PC-3 (cell line): ENCODE data around the gene RHBDD1. TPM values are rescaled to one million over a fixed set of nuclear protein-coding genes. Genes with fewer than 3 reads are reported as not detected.

Source experiments
- ATAC-seq: fragments of 200-7000 bp; cut with Tn5 transposase; 2 replicates; pipeline ENCODE4 v1.9.1; 2020; ENCODE audit warnings: mild to moderate bottlenecking, moderate library complexity
- BruUV-seq: library from RNA; stranded (reverse); fragments of 400-500 nt; replicated peaks from 2 replicates; lab custom pipeline; 2021; lab: Mats Ljungman, UMichigan
- CTCF ChIA-PET: fragments of 300-600 bp; sonication (Branson Sonifier 250); formaldehyde crosslinking; loops from one replicate; lab custom pipeline; 2022; ENCODE audit warnings: antibody characterized with exemption; lab: Charles Lee
- POLR2A ChIA-PET: fragments of 300-600 bp; sonication (Branson Sonifier 250); formaldehyde crosslinking; loops from one replicate; lab custom pipeline; 2022; ENCODE audit warnings: antibody characterized with exemption; ENCODE audit not compliant: unreplicated experiment; lab: Charles Lee
- DNase-seq: peaks from one replicate; pipeline ENCODE4 v3.0.0-alpha.2; 2015
- H2AFZ ChIP-seq: fragments of 300-600 bp; sonication (generic); 2 replicates; pipeline ENCODE4 v1.6.0; 2016; ENCODE audit warnings: antibody characterized with exemption, low read length
- H3F3A ChIP-seq: fragments of 300-600 bp; sonication (generic); one replicate; pipeline ENCODE4 v1.6.0; 2017; ENCODE audit warnings: antibody characterized with exemption, low read length, control low read depth, mild to moderate bottlenecking; ENCODE audit not compliant: unreplicated experiment
- H3K27ac ChIP-seq: fragments of 300-600 bp; sonication (generic); 2 replicates; pipeline ENCODE4 v1.5.1; 2016; ENCODE audit warnings: mild to moderate bottlenecking, low read length
- H3K27me3 ChIP-seq: fragments of 300-600 bp; sonication (generic); 2 replicates; pipeline ENCODE4 v1.6.1; 2016; ENCODE audit warnings: low read length, mixed read lengths
- H3K36me3 ChIP-seq: fragments of 300-600 bp; sonication (generic); 2 replicates; pipeline ENCODE4 v1.6.1; 2016; ENCODE audit warnings: low read depth, mixed run types, low read length, mixed read lengths
- H3K4me1 ChIP-seq: fragments of 300-600 bp; sonication (generic); 2 replicates; pipeline ENCODE4 v1.5.1; 2016; ENCODE audit warnings: low read length; ENCODE audit not compliant: insufficient read depth
- H3K4me2 ChIP-seq: fragments of 300-600 bp; sonication (generic); 2 replicates; pipeline ENCODE4 v1.6.0; 2016; ENCODE audit warnings: low read length
- H3K4me3 ChIP-seq: fragments of 300-600 bp; sonication (generic); 2 replicates; pipeline ENCODE4 v1.5.1; 2016; ENCODE audit warnings: mild to moderate bottlenecking, low read length, mixed read lengths
- H3K79me2 ChIP-seq: fragments of 300-600 bp; sonication (generic); 2 replicates; pipeline ENCODE4 v1.6.1; 2017; ENCODE audit warnings: low read length, mixed read lengths
- H3K9ac ChIP-seq: fragments of 300-600 bp; sonication (generic); 2 replicates; pipeline ENCODE4 v1.6.0; 2016; ENCODE audit warnings: mild to moderate bottlenecking, low read length
- H3K9me2 ChIP-seq: fragments of 300-600 bp; sonication (generic); replicated peaks from 2 replicates; pipeline ENCODE4 v1.6.1; 2016; ENCODE audit warnings: mixed run types, low read length, mixed read lengths
- H3K9me3 ChIP-seq: fragments of 300-600 bp; sonication (generic); 2 replicates; pipeline ENCODE4 v1.6.1; 2016; ENCODE audit warnings: low read length, mixed read lengths
- H4K20me1 ChIP-seq: fragments of 300-600 bp; sonication (generic); 2 replicates; pipeline ENCODE4 v1.6.1; 2016; ENCODE audit warnings: low read length, mixed read lengths
- EZH2 ChIP-seq: fragments of 300-600 bp; sonication (generic); IDR thresholded peaks from one replicate; pipeline ENCODE4 v1.6.1; 2017; ENCODE audit warnings: antibody characterized with exemption, mild to moderate bottlenecking, low read length; ENCODE audit not compliant: unreplicated experiment
- EZH2phosphoT487 ChIP-seq: fragments of 300-600 bp; sonication (generic); IDR thresholded peaks from 2 replicates; pipeline ENCODE4 v1.6.1; 2018; ENCODE audit warnings: mild to moderate bottlenecking, antibody characterized with exemption, low read length, borderline replicate concordance
- intact Hi-C: fragments of 100-400 bp; cut with micrococcal nuclease; formaldehyde crosslinking; loops from 2 replicates; pipeline ENCODE4 v1.9.0; 2023
- total RNA-seq: library from RNA; depleted of rRNA; stranded (reverse); fragments of >200 nt; gene quantifications from 2 replicates; pipeline ENCODE4 v1.2.3, GENCODE V29; 2014
- TF ChIP-seq, protein P1 (sequence below): fragments of 300-600 bp; sonication (generic); conservative IDR thresholded peaks from 2 replicates; pipeline ENCODE4 v1.5.1; 2017; ENCODE audit warnings: antibody characterized with exemption, low read depth, mild to moderate bottlenecking, low read length

Gene RHBDD1
- total RNA-seq, 1 experiment from 2014 or later = 9.1 TPM

DNA sequence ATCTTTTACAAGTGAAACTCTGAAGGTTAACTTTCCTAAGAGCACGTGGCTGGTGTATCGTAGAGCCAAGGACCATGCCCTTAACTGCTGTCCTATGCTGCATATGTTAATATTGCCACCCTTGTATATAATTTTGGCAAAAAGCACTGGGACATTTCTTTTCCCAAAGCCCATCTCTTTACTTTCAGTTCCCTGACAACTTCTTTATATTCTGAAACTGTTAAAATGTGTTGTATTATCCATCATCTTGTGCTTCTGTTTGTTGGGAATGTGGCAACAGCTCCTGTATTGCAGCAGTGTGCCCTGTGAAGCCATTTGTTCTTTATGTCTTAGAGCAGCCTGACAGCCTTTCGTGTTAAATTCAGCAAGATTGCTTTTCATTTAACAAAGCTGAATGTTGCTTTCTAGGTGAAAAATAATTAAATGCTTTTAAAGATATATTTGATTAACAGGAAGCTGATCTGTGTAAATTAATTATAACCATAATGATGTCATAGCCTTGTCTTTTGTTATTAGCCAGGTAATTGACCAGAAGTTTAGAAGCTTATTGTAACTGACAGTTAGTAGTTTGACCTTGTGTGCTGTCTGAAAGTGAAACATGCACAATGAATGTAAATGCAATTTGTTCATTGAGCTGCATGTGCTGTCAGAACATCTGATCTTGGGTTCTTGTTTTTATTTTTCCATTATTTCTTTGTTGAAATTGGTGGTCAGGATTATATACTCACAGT is 9.7 kb downstream of the RHBDD1 start:
- no peak overlapping the region for H2AFZ ChIP-seq
- POLR2A ChIA-PET = no interaction called here
- ATAC-seq (no peak), DNase-seq (no peak)
- H3K79me2 ChIP-seq = no peaks in the 10 kb centered on the region
- H3K9me3 ChIP-seq = no peaks in the 10 kb centered on the region
- intact Hi-C loops = no loop called here
- H3K4me2 ChIP-seq = no peak overlapping the region
- H3K9me2 ChIP-seq = no peaks in the 10 kb centered on the region
- H3F3A ChIP-seq = no peaks in the 10 kb centered on the region
- H3K36me3 ChIP-seq = no peaks in the 10 kb centered on the region
- no TSS peak for BruUV-seq
- no peaks in the 10 kb centered on the region for H4K20me1 ChIP-seq
- CTCF ChIA-PET = no interaction called here
- H3K27me3 ChIP-seq = no peaks in the 10 kb centered on the region
- TF ChIP-seq EZH2phosphoT487 = no peak
- TF ChIP-seq EZH2 = no peak
- TF ChIP-seq, protein P1, sequence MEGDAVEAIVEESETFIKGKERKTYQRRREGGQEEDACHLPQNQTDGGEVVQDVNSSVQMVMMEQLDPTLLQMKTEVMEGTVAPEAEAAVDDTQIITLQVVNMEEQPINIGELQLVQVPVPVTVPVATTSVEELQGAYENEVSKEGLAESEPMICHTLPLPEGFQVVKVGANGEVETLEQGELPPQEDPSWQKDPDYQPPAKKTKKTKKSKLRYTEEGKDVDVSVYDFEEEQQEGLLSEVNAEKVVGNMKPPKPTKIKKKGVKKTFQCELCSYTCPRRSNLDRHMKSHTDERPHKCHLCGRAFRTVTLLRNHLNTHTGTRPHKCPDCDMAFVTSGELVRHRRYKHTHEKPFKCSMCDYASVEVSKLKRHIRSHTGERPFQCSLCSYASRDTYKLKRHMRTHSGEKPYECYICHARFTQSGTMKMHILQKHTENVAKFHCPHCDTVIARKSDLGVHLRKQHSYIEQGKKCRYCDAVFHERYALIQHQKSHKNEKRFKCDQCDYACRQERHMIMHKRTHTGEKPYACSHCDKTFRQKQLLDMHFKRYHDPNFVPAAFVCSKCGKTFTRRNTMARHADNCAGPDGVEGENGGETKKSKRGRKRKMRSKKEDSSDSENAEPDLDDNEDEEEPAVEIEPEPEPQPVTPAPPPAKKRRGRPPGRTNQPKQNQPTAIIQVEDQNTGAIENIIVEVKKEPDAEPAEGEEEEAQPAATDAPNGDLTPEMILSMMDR = no peak
- no peaks in the 10 kb centered on the region for H3K4me1 ChIP-seq
- H3K9ac ChIP-seq = no peak overlapping the region
- no peak overlapping the region for H3K4me3 ChIP-seq
- H3K27ac ChIP-seq = no peak overlapping the region

- CTCF ChIA-PET = no interaction called here
- H3K79me2 ChIP-seq = no peaks in the 10 kb centered on the region
- H3K4me1 ChIP-seq = no peaks in the 10 kb centered on the region
- no peak for DNase-seq
- no peak overlapping the region for H3K4me2 ChIP-seq
- POLR2A ChIA-PET = no interaction called here
- H2AFZ ChIP-seq = no peak overlapping the region
- no peaks in the 10 kb centered on the region for H3K36me3 ChIP-seq
- H3K27ac ChIP-seq = no peak overlapping the region
- H3K27me3 ChIP-seq = no peaks in the 10 kb centered on the region
- no peak for ATAC-seq
- no peaks in the 10 kb centered on the region for H3F3A ChIP-seq
- H3K9me2 ChIP-seq = no peaks in the 10 kb centered on the region
- no TSS peak for BruUV-seq
- H3K9me3 ChIP-seq = no peaks in the 10 kb centered on the region
- H3K4me3 ChIP-seq = no peak overlapping the region
- TF ChIP-seq, protein P1 = no peak
- TF ChIP-seq EZH2phosphoT487 = no peak
- no peak for TF ChIP-seq EZH2
- no peaks in the 10 kb centered on the region for H4K20me1 ChIP-seq
- no peak overlapping the region for H3K9ac ChIP-seq
- intact Hi-C loops = no loop called here
Observed at GRCh38 chr2:226847090-226847489, 11.2 kb downstream of the RHBDD1 start.

DNA sequence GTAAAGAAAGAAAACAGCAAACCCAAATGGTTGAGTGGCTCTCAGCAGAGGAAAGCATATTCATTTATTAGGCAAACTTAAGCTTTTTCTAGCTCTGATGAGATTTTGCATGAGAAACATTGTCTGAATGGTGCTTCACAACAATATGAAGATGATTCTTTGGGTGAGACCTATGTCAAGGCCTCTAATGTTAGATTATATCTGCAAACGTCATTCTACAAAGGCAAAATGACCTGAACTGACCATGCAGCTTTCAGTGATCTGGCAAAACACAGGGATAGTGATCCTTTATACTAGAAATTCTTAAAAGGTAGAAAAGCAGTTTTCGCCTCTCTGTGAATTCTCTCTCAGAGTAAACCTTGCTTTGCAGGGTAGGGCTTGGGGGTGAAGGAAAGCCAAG is 11.7 kb downstream of the RHBDD1 start:
- ATAC-seq = no peak
- no peak for DNase-seq
- no peaks in the 10 kb centered on the region for H3K27me3 ChIP-seq
- H3K4me3 ChIP-seq = no peak overlapping the region
- H3K79me2 ChIP-seq = no peaks in the 10 kb centered on the region
- intact Hi-C loops = no loop called here
- H3K4me2 ChIP-seq = no peak overlapping the region
- H3K9ac ChIP-seq = no peak overlapping the region
- TF ChIP-seq EZH2phosphoT487 = no peak
- TF ChIP-seq EZH2 = no peak
- TF ChIP-seq, protein P1 = no peak
- H3K27ac ChIP-seq = no peak overlapping the region
- ChIA-PET POLR2A (no interaction called here), CTCF (no interaction called here)
- no peaks in the 10 kb centered on the region for H4K20me1 ChIP-seq
- no peak overlapping the region for H2AFZ ChIP-seq
- no peaks in the 10 kb centered on the region for H3K36me3 ChIP-seq
- no peaks in the 10 kb centered on the region for H3K9me2 ChIP-seq
- H3K4me1 ChIP-seq = no peaks in the 10 kb centered on the region
- H3K9me3 ChIP-seq = no peaks in the 10 kb centered on the region
- no peaks in the 10 kb centered on the region for H3F3A ChIP-seq
- BruUV-seq = no TSS peak
